HG03442 (cell line): ENCODE results near the gene FAM174C.

Experiments
- ATAC-seq: cut with Tn5 transposase; IDR thresholded peaks from one replicate; pipeline ENCODE4 v1.9.1; 2021; ENCODE audit warnings: mild to moderate bottlenecking, moderate library complexity; ENCODE audit not compliant: unreplicated experiment

Gene FAM174C

GRCh38 chr19:1272423-1273262 lies 2.7 kb upstream of the FAM174C start:
- ATAC-seq, result no peak

- no peak for ATAC-seq
These were observed 1.9 kb upstream of the FAM174C start for GRCh38 chr19:1273263-1274041.

GRCh38 chr19:1274081-1274851 lies 1.1 kb upstream of the FAM174C start:
- no peak for ATAC-seq

GRCh38 chr19:1274852-1275259 lies 474 bp upstream of the FAM174C start:
- no peak for ATAC-seq

GRCh38 chr19:1275976-1276627 lies 772 bp downstream of the FAM174C start:
- no peak for ATAC-seq

GRCh38 chr19:1276628-1277022 lies 1.3 kb downstream of the FAM174C start:
- ATAC-seq, result no peak

- no peak for ATAC-seq
These were observed 1.7 kb downstream of the FAM174C start for GRCh38 chr19:1277061-1277460.

- ATAC-seq, result no peak
These were observed 2.7 kb downstream of the FAM174C start for GRCh38 chr19:1278074-1278473.

- no peak for ATAC-seq
These were observed 3.7 kb downstream of the FAM174C start for GRCh38 chr19:1278713-1279660.

GRCh38 chr19:1279782-1280341 lies 4.5 kb downstream of the FAM174C start:
- ATAC-seq, result no peak

- no peak for ATAC-seq
These were observed 5.6 kb downstream of the FAM174C start for GRCh38 chr19:1280636-1281568.

- ATAC-seq, result no peak
These were observed 6.4 kb downstream of the FAM174C start for GRCh38 chr19:1281569-1282287.

- no peak for ATAC-seq
These were observed 7.4 kb downstream of the FAM174C start for GRCh38 chr19:1282588-1283206.

- no peak for ATAC-seq
These were observed 8.0 kb downstream of the FAM174C start for GRCh38 chr19:1283207-1283916.

- ATAC-seq, result no peak
These were observed 8.6 kb downstream of the FAM174C start for GRCh38 chr19:1283917-1284292.

GRCh38 chr19:1284293-1284978 lies 9.1 kb downstream of the FAM174C start:
- ATAC-seq, result no peak
